Endothelial cell of umbilical vein (primary cell): ENCODE data around the gene MTSS2. TPM values are rescaled to one million over a fixed set of nuclear protein-coding genes. Genes with fewer than 3 reads are reported as not detected.

Experiments used
- BruUV-seq: library from RNA; stranded (reverse); fragments of 400-500 nt; replicated peaks from 2 replicates; lab custom pipeline; 2021; lab: Mats Ljungman, UMichigan
- CTCF ChIA-PET: fragments of 300-600, 350-600 bp; sonication (Branson Sonifier 250); formaldehyde crosslinking; loops from one replicate; lab custom pipeline; 2021; ENCODE audit warnings: antibody characterized with exemption, inconsistent platforms; lab: Charles Lee
- POLR2A ChIA-PET: fragments of 300-600, 350-600 bp; sonication (Branson Sonifier 250); formaldehyde crosslinking; loops from one replicate; lab custom pipeline; 2021; ENCODE audit warnings: antibody characterized with exemption, inconsistent platforms; lab: Charles Lee
- DNase-seq: peaks from one replicate; pipeline ENCODE4 v3.0.0-alpha.2; 2011; ENCODE audit warnings: low read depth, low spot score
- FAIRE-seq: peaks from 2 replicates; lab custom pipeline; 2011; peaks lifted over from hg19 to GRCh38; lab: Jason Lieb, UNC
- H2AFZ ChIP-seq: 2 replicates; pipeline ENCODE4 v1.6.0; 2012; ENCODE audit warnings: low read depth, low read length, control low read depth, inconsistent platforms
- H3K27ac ChIP-seq: 2 replicates; pipeline ENCODE4 v1.5.1; 2011; ENCODE audit warnings: low read depth, mild to moderate bottlenecking, control low read depth, low read length, moderate library complexity; ENCODE audit not compliant: insufficient read depth
- H3K27me3 ChIP-seq, 2 experiments: 2 replicates each; pipeline versions ENCODE4 v1.6.0 to v1.6.1; 2011; ENCODE audit warnings: low read length in 2 of 2, mixed read lengths in 1 of 2; ENCODE audit not compliant: control insufficient read depth in 2 of 2, insufficient read depth in 2 of 2
- H3K36me3 ChIP-seq, 2 experiments: 2 replicates in 1 of 2; 3 replicates in 1 of 2; pipeline ENCODE4 v1.5.1; 2011; ENCODE audit warnings: low read length in 2 of 2, mild to moderate bottlenecking in 1 of 2, moderate library complexity in 1 of 2; ENCODE audit not compliant: control insufficient read depth in 2 of 2, insufficient read depth in 2 of 2; ENCODE audit errors: extremely low read depth in 1 of 2
- H3K4me1 ChIP-seq: 3 replicates; pipeline ENCODE4 v1.5.1; 2011; ENCODE audit warnings: mild to moderate bottlenecking, low read length; ENCODE audit not compliant: control insufficient read depth, insufficient read depth; ENCODE audit errors: extremely low read depth
- H3K4me2 ChIP-seq: 2 replicates; pipeline ENCODE4 v1.6.1; 2011; ENCODE audit warnings: low read length, control low read depth, mixed read lengths; ENCODE audit not compliant: insufficient read depth
- H3K4me3 ChIP-seq, 3 experiments: fragments of 200-600 bp in 1 of 3; sonication (generic), shearing (Covaris generic) in 1 of 3; replicated peaks in 1 of 3; 2 replicates each; pipeline ENCODE4 v1.5.1; 2011 to 2016; ENCODE audit warnings: control low read depth in 3 of 3, low read length in 3 of 3, mild to moderate bottlenecking in 2 of 3, inconsistent platforms in 1 of 3, low read depth in 1 of 3, moderate library complexity in 1 of 3; ENCODE audit not compliant: insufficient read depth in 1 of 3
- H3K79me2 ChIP-seq: 2 replicates; pipeline ENCODE4 v1.6.0; 2012; ENCODE audit warnings: low read length, inconsistent platforms; ENCODE audit not compliant: control insufficient read depth, insufficient read depth
- H3K9ac ChIP-seq: replicated peaks from 2 replicates; pipeline ENCODE3; 2011; ENCODE audit warnings: low read length, control low read depth; ENCODE audit not compliant: insufficient read depth; ENCODE audit errors: extremely low read depth
- H3K9me1 ChIP-seq: replicated peaks from 3 replicates; pipeline ENCODE4 v1.6.0; 2011; ENCODE audit warnings: mild to moderate bottlenecking, low read length; ENCODE audit not compliant: control insufficient read depth, insufficient read depth; ENCODE audit errors: extremely low read depth
- H3K9me3 ChIP-seq: replicated peaks from 2 replicates; pipeline ENCODE4 v1.5.1; 2012; ENCODE audit warnings: low read length, inconsistent platforms; ENCODE audit not compliant: control insufficient read depth, insufficient read depth
- H4K20me1 ChIP-seq: replicated peaks from 2 replicates; pipeline ENCODE3; 2011; ENCODE audit warnings: mild to moderate bottlenecking, low read length; ENCODE audit not compliant: control insufficient read depth, insufficient read depth; ENCODE audit errors: extremely low read depth
- CTCF ChIP-seq, 2 donors: IDR thresholded peaks; 1 replicate in 1 of 2; 2 replicates in 1 of 2; pipeline ENCODE4 v1.5.1; 2011; ENCODE audit warnings: low read length in 2 of 2, mild to moderate bottlenecking in 2 of 2, moderate library complexity in 2 of 2, control low read depth in 1 of 2, inconsistent platforms in 1 of 2, low read depth in 1 of 2; ENCODE audit not compliant: insufficient read depth in 1 of 2; ENCODE audit errors: extremely low read depth in 1 of 2
- EZH2 ChIP-seq: IDR thresholded peaks from 2 replicates; pipeline ENCODE4 v1.6.1; 2012; ENCODE audit warnings: borderline replicate concordance, low read depth, mild to moderate bottlenecking, moderate library complexity, low read length, inconsistent platforms; ENCODE audit not compliant: severe bottlenecking
- FOS ChIP-seq: IDR thresholded peaks from 2 replicates; pipeline ENCODE4 v1.6.1; 2011; ENCODE audit warnings: mild to moderate bottlenecking, low read length, moderate library complexity, borderline replicate concordance; ENCODE audit not compliant: insufficient read depth
- GATA2 ChIP-seq: IDR thresholded peaks from 2 replicates; pipeline ENCODE4 v1.7.0; 2011; ENCODE audit warnings: low read depth, mild to moderate bottlenecking, moderate library complexity, mixed read lengths, low read length; ENCODE audit not compliant: insufficient read length, insufficient read depth
- JUN ChIP-seq: IDR thresholded peaks from 2 replicates; pipeline ENCODE4 v1.6.1; 2011; ENCODE audit warnings: borderline replicate concordance, low read depth; ENCODE audit not compliant: insufficient read length, insufficient read depth
- MAX ChIP-seq: IDR thresholded peaks from 2 replicates; pipeline ENCODE4 v1.6.1; 2011; ENCODE audit not compliant: insufficient read depth, insufficient read length
- MYC ChIP-seq: IDR thresholded peaks from one replicate; pipeline ENCODE4 v1.6.1; 2011; ENCODE audit warnings: mild to moderate bottlenecking, low read depth, low read length
- POLR2A ChIP-seq: IDR thresholded peaks from 2 replicates; pipeline ENCODE4 v1.6.1; 2012; ENCODE audit warnings: low read depth, mild to moderate bottlenecking, control low read depth, low read length
- POLR2AphosphoS5 ChIP-seq: IDR thresholded peaks from 2 replicates; pipeline ENCODE4 v1.6.1; 2012; ENCODE audit warnings: low read depth, mild to moderate bottlenecking, control low read depth, low read length, moderate library complexity; ENCODE audit not compliant: insufficient read depth
- dilution Hi-C: fragments of 300-500 bp; cut with MboI; formaldehyde crosslinking; loops from one replicate; pipeline ENCODE4 v1.15.0; 2019; ENCODE audit warnings: low sequenced_read_pairs; ENCODE audit not compliant: extremely low pct_ligation_motif_present
- intact Hi-C: fragments of 100-400 bp; cut with micrococcal nuclease; formaldehyde crosslinking; loops from one replicate; pipeline ENCODE4 v1.10.0; 2022
- polyA plus RNA-seq, 4 experiments: library from polyadenylated mRNA; depleted of rRNA in 3 of 4; stranded (reverse) in 3 of 4; unstranded in 1 of 4; fragments of >200 nt; gene quantifications; 2 replicates each; pipeline versions ENCODE4 v1.2.1 to v1.2.3, GENCODE V29; 2011 to 2012; ENCODE audit warnings: missing spikeins in 1 of 4
- total RNA-seq: library from RNA; stranded (reverse); gene quantifications from 2 replicates; pipeline ENCODE4 v1.2.3, GENCODE V29; 2021

The MTSS2 gene
- total and polyA plus RNA-seq, 2 donors (not counting 3 experiments of a cell fraction or from before 2014, with no cell fraction given) = 38.4 to 42.3 TPM

GRCh38 chr16:70661918-70662641 lies 23.8 kb downstream of the MTSS2 start:
- no peak overlapping the region for H2AFZ ChIP-seq
- dilution Hi-C loops = loop anchor here (25.0 kb wide), 1 partner anchor 125 kb away; no protein-coding TSS in a partner anchor
- no peak overlapping the region for H3K4me2 ChIP-seq
- H4K20me1 ChIP-seq = no peaks in the 10 kb centered on the region
- BruUV-seq = no TSS peak
- H3K36me3 ChIP-seq = peaks cover 4 to 20% of the 10 kb centered on the region in 2 experiments
- no peaks in the 10 kb centered on the region for H3K27me3 ChIP-seq
- no peak for DNase-seq
- H3K79me2 ChIP-seq = no peaks in the 10 kb centered on the region
- intact Hi-C loops = no loop called here
- FAIRE-seq = no peak
- H3K4me3 ChIP-seq = no peak overlapping the region
- no peaks in the 10 kb centered on the region for H3K9me3 ChIP-seq
- no peak overlapping the region for H3K9ac ChIP-seq
- TF ChIP-seq MYC (no peak), EZH2 (no peak), JUN (no peak), GATA2 (no peak), FOS (no peak), POLR2A (no peak), POLR2AphosphoS5 (no peak), MAX (no peak), CTCF (IDR thresholded peaks at IDR 0.05; ENCODE audit: extremely low read depth in 1 of 2, insufficient read depth in 1 of 2, low read depth in 1 of 2, low read length in 2 of 2) (no peak)
- no peak overlapping the region for H3K27ac ChIP-seq
- no peaks in the 10 kb centered on the region for H3K9me1 ChIP-seq
- CTCF ChIA-PET = interaction anchor here (1.0 to 1.7 kb wide), 3 partner anchors 8 to 109 kb away, joined by 3 to 6 read pairs (median 4); no protein-coding TSS in a partner anchor
- peaks cover 3% of the 10 kb centered on the region for H3K4me1 ChIP-seq
- POLR2A ChIA-PET = no interaction called here
